CD4-positive, alpha-beta T cell treated with Interleukin-6 at 100 ng/mL for 8 hours (primary cell): ENCODE data around the gene APLP2.
"Not testable (repeated sequence)": the region's sequence is repeated elsewhere in the genome, so short reads cannot be mapped to it uniquely, and the experiment has no call there.

Experiments used
- DNase-seq: peaks from one replicate; pipeline ENCODE4 v3.0.0-alpha.2; 2020; ENCODE audit warnings: mixed read lengths, low spot score

The APLP2 gene

GRCh38 chr11:130174642-130175041 lies 104.9 kb downstream of the APLP2 start:
- DNase-seq: no peak

- no peak for DNase-seq
Measured at GRCh38 chr11:130175898-130176297, 106.2 kb downstream of the APLP2 start.

DNA sequence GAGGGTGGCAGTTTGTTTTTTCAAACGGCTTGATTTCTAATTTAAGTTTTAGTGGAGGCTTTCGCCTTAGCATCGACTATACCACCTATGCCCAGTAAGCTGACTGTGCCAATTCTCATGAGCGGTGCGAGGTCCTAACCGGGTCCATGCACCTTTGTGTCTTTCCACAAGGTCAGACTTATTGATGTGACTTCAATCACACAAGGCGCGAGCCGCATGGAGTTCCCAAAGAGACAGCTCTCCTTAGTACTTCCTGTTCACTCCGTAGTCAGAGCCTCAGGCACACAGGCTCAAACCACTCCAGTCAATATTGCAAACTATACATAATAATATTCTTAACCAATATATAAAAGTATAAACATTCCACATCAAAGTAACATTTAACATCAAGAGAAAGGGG lies 108.1 kb downstream of the APLP2 start:
- no peak for DNase-seq

DNA sequence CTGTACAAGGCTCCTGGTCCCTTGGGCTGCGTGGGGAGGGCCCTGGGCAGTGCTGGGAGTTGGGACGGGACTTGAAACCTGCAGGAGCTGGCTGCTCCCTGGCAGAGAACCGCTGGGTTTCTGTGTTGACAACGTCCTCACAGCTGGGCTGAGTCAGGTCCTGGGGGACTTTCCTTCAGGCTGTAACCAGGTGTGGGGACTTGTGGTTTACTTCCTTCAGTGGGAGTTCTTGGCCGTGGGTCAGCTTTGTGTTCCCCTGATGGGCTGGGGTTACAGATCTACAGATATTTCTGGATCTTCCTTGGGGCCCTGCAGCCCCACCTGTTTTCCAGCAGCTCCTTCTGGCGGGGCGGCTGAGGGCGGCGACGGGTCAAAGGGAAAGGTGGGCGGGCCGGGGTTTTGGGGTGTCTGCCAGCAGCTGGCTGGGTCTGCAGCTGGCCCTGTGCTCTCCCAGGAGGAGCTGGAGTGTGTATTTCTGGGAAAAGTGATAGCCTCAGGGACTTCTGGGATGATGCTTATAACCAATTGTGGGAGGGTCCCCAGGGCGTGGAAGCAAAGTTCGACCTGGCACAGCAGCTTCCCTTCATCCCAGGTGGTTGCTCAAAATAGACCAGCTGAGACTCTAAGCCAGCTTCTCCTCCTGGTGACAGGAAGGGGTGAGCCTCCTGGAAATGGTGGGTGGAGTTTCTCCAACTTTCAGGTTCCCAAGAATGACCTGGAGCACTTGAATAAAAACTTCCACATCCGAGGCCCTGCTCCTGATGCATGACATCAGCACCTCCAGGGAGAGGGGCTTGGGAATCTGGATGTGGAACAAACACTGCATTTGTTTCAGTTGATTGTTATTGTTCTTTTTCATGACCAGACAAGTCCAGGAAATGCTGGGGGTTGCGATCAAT lies 109.0 kb downstream of the APLP2 start:
- DNase-seq: no peak

DNA sequence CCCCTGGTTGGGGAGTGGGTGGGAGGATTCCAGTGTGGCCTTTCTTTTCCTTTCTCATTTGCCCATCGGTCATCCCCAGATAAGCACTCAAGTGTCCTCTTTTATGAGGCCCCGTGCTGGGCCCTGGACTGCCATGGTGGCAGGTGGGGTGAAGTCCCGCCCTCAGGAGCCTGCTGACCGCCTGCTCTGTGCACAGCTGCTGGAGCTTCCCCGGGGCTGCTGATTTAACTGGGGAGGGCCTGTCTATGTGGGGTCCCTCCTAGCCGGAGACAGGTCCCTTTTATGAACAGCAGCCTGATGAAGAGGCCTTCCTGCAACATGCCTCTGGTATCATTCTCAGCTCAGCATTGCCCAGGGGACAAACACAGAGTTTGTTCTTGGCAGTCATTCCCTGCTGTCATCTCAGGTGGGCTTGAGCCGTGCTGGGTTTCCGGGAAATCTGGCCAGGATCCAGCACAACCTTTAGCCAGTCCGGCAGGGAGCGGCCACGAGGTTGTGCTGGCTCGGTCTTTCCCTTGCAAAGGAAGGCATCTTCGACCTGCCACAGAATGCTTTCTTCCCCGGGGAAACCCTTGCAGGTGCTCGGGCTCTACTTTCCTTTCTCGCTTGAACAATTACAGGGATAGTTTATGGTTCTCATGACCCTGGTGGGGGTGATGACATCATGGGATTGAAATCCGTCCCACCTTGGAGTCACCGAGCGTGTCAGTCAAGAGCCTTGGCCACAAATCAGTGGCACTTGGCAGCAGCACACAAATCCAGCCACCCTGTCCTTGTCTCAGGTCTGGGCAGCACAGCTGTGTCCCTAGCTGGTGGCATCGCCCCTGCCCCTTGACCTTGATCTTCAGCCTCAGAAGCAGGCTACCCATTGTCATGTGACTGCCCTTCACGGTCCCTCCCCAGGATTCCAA lies 110.0 kb downstream of the APLP2 start:
- no peak for DNase-seq

DNA sequence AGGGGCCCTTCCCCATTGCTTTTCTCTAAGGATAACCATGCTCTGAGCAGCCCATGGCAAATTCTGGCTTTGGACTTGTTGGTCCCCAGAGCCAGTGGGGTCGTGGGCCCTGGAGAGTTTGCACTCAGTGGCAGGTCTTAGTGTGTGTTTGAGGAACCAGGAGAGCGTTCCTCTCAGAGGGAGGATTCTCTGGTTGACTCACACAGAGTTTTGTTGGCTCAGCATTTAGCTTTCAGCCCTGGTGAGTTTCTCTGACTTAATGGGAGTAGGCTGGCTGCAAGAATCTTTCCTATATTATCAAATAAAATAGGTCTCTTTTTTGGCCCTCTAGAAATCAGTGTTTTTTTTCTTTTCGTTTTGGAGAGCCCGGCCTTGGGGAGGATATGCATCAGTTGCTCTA lies 110.8 kb downstream of the APLP2 start:
- no peak for DNase-seq

DNA sequence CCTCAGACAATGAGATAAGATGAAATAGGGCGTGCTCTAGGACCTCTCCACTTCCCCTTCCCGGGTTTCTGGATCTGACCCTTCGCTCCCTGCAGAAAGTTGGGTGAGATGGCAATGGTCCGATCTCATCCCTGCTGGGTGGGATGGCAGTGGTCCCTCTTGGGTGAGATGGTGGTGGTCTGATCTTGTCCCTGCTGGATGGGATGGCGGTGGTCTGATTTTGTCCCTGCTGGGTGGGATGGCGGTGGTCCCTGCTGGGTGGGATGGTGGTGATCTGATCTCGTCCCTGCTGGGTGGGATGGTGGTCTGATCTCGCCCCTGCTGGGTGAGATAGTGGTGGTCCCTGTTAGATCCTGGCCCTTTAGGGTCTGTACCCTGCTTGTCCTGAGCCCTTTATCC lies 111.2 kb downstream of the APLP2 start:
- DNase-seq: no peak

DNA sequence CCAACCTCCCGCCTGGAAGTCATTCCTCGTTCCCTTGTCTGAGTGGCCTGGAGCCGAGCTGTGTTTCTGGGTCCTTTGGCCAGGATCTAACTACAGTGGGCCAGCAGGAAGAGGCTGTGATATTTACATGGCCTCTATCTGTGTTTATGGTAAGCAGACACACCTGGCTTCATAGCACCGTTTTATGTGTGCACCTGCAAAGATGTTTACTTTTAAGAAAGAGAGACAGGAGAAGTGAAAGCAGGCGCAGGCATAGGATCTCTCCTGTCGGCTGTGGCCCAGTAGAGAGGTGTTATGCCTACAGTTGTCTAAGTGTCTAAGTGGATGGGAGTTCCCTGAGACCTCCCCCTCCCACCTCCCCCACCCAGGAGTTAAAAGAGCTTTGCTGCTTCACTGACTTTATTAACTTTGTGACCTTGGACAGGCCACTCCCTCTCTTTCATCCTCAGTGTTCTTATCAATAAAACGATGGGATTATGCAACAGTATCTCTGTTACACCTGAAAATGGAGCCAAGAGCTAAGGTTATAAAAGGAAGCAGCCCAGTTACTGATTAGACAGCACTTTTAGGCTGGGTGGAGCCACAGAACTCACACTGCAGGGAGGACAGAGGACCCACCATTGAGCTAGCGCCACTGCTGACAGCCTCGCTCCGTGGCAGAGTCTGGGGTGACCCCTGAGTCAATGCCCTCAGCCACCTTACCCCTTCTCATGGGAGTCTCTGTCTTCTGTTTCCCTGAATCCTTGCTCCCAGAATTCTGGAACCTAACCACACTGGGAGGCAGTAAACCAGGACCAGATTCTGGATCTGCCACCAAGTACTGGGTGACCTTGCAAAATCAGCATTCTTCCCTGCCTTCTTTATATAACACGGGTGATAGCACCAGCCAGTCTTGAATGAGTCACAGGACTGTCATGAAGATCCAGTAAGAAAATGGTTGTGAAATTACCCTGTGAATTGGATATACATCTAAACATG lies 111.9 kb downstream of the APLP2 start:
- DNase-seq: no peak

GRCh38 chr11:130183878-130184610 lies 114.3 kb downstream of the APLP2 start:
- DNase-seq: no peak

GRCh38 chr11:130187096-130187495 lies 117.4 kb downstream of the APLP2 start:
- DNase-seq: no peak

DNA sequence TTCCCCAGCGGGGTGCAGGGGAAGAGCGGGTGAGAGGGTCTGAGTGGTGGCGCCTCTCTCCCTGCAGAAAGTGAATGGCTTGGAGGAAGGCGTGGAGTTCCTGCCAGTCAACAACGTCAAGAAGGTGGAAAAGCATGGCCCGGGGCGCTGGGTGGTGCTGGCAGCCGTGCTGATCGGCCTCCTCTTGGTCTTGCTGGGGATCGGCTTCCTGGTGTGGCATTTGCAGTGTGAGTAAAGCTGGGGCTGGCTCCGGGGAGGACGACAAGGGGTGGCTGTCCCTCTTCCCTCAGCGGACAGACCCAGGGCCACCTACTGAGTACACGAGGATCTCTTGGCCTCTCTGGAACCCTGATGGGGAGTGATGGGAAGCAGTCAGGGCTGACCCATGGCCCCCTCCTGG lies 118.4 kb downstream of the APLP2 start:
- no peak for DNase-seq

DNA sequence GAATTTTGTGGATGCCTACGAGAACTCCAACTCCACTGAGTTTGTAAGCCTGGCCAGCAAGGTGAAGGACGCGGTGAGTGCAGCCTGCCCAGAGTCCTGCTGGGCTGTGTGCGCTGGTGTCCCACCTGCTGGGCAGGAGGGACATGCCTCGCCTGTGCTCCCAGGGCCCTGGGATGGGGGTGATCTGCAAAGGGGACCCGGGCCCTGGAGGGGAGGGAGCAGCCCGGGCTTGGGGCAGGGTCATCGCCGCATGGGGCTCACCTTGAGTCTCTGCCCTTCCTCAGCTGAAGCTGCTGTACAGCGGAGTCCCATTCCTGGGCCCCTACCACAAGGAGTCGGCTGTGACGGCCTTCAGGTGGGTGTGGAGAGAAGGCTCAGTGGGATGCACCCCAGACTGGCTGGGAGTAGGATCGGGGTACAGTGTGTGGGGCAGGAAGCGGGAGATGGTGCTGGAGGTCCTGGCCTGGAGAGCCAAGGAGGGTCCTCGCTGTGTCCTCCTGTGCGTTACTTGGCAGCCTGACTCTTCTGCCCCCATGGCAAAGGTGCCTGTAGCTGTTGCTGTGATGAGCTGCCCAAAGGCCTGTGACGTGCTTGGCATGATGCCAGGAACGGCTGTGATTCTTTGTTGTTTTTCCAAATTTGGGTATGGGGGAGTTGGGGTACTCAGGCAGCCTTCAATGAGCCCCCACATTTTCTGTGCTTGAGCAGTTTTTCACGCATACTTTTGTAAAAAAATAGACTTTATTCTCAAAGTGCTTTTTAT lies 119.1 kb downstream of the APLP2 start:
- no peak for DNase-seq

- DNase-seq: no peak
Measured at GRCh38 chr11:130189492-130190210, 120.0 kb downstream of the APLP2 start.

DNA sequence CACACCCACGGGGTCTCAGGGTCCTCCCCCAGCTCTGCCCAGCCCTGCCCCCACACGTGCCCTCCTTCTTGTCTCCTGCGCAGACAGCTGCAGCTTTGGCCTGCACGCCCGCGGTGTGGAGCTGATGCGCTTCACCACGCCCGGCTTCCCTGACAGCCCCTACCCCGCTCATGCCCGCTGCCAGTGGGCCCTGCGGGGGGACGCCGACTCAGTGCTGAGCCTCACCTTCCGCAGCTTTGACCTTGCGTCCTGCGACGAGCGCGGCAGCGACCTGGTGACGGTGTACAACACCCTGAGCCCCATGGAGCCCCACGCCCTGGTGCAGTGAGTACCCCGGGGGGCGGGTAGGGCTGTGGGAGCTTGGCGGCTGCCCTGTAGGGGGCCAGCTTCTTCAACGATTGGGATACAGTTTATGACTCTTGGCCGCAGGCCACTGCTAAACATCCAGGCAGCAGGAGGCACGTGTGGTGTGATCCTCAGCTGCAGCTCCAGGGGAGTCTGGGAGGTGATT lies 120.7 kb downstream of the APLP2 start:
- DNase-seq: no peak

DNA sequence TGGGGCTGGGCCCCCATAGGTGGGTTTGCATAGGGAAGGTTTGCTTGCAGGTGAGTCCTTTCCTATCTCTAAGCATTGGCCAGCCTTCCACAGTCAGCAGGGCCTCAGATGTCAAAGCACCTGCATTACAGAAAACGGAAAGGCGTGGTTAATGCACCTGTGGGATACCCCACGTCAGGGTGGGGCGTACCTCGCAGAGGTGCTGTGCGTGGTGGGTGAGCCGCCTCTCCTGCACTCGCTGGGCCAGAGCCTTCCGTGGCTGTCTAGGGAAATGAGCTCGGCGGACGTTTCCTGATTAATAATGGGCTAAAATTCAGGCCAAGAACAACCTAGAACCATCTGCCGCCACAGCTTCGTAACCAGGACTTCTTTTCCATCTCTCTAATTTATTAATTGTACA lies 122.2 kb downstream of the APLP2 start:
- DNase-seq: no peak

- no peak for DNase-seq
Measured at GRCh38 chr11:130192845-130193267, 123.2 kb downstream of the APLP2 start.

- DNase-seq: not testable (repeated sequence)
Measured at GRCh38 chr11:130193551-130193950, 123.9 kb downstream of the APLP2 start.
